GM12891 (cell line): Measurements from ENCODE around the gene PTPRN2.

ENCODE experiments used
- POLR2A ChIP-seq: IDR thresholded peaks from 2 replicates; pipeline ENCODE4 v1.6.1; 2011; ENCODE audit warnings: low read depth, low read length, control low read depth
- POLR2AphosphoS5 ChIP-seq: IDR thresholded peaks from 2 replicates; pipeline ENCODE4 v1.6.1; 2011; ENCODE audit warnings: low read depth, low read length, control low read depth
- SPI1 ChIP-seq: IDR thresholded peaks from 2 replicates; pipeline ENCODE4 v1.6.1; 2011; ENCODE audit warnings: low read depth, low read length, control low read depth
- TAF1 ChIP-seq: IDR thresholded peaks from 2 replicates; pipeline ENCODE4 v1.6.1; 2011; ENCODE audit warnings: low read depth, low read length, control low read depth

DNA sequence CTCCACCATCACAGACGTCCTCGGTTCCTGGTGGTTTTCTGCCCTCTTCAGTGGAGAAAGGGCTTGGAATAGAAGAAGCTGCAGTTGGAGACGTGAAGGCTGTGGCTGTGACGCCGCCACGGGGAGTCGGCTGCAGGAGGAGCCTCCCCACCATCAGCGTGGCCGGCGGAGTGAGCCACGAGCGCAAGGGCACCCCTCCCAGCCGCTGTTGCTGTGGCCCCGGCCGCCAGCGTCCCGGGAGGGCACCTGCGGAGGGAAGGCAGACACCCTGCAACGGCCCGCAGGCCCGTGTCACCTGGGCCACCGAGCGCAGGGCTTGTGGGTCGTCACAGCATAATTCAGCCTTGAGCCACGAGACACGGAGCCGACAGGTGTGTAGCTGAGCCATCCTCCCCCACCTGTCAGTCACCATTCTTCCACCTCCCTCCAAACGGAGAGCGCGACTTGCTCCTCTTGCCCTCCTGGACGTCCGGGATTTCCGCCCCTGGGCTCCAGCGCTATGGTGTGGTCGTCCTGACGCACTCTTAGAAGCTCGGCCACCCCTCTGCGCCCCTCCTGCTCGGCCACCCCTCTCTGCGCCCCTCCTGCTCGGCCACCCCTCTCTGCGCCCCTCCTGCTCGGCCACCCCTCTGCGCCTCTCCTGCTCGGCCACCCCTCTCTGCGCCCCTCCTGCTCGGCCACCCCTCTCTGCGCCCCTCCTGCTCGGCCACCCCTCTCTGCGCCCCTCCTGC, 102.7 kb downstream of the PTPRN2 start:
- TF ChIP-seq POLR2AphosphoS5 (no peak), POLR2A (no peak), SPI1 (no peak), TAF1 (no peak)
